Neural cell (in vitro differentiated cells): ENCODE results near the gene PRKAG2.

Experiments used
- EZH2 ChIP-seq: fragments of 200-600, 300-800 bp; shearing (Covaris generic), sonication (generic); IDR thresholded peaks from 2 replicates; pipeline ENCODE4 v1.6.1; 2014; ENCODE audit warnings: antibody characterized with exemption, low read length, borderline replicate concordance, mild to moderate bottlenecking; ENCODE audit not compliant: insufficient read depth, poor library complexity, severe bottlenecking
- MXI1 ChIP-seq: fragments of 450-650 bp; conservative IDR thresholded peaks from 2 replicates; pipeline ENCODE4 v1.6.1; 2014; ENCODE audit warnings: antibody characterized with exemption, mild to moderate bottlenecking; ENCODE audit not compliant: poor library complexity, severe bottlenecking
- POLR2AphosphoS5 ChIP-seq: IDR thresholded peaks from 2 replicates; pipeline ENCODE4 v1.6.1; 2012
- REST ChIP-seq: IDR thresholded peaks from 2 replicates; pipeline ENCODE4 v1.6.1; 2012; ENCODE audit warnings: borderline replicate concordance
- TF ChIP-seq, protein P1 (sequence below): fragments of 450-650 bp; IDR thresholded peaks from 2 replicates; pipeline ENCODE4 v1.5.1; 2014; ENCODE audit warnings: antibody characterized with exemption, mild to moderate bottlenecking, moderate library complexity; ENCODE audit not compliant: poor library complexity, severe bottlenecking

GRCh38 chr7:151831606-151832005, 45.3 kb downstream of the PRKAG2 start:
- TF ChIP-seq, protein P1, sequence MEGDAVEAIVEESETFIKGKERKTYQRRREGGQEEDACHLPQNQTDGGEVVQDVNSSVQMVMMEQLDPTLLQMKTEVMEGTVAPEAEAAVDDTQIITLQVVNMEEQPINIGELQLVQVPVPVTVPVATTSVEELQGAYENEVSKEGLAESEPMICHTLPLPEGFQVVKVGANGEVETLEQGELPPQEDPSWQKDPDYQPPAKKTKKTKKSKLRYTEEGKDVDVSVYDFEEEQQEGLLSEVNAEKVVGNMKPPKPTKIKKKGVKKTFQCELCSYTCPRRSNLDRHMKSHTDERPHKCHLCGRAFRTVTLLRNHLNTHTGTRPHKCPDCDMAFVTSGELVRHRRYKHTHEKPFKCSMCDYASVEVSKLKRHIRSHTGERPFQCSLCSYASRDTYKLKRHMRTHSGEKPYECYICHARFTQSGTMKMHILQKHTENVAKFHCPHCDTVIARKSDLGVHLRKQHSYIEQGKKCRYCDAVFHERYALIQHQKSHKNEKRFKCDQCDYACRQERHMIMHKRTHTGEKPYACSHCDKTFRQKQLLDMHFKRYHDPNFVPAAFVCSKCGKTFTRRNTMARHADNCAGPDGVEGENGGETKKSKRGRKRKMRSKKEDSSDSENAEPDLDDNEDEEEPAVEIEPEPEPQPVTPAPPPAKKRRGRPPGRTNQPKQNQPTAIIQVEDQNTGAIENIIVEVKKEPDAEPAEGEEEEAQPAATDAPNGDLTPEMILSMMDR = no peak
- TF ChIP-seq MXI1 (no peak), POLR2AphosphoS5 (no peak), REST (no peak), EZH2 (no peak)
